ENCODE data around the gene NCEH1.
"Not testable (repeated sequence)": the region's sequence is repeated elsewhere in the genome, so short reads cannot be mapped to it uniquely, and the experiment has no call there.

Gene NCEH1

DNA sequence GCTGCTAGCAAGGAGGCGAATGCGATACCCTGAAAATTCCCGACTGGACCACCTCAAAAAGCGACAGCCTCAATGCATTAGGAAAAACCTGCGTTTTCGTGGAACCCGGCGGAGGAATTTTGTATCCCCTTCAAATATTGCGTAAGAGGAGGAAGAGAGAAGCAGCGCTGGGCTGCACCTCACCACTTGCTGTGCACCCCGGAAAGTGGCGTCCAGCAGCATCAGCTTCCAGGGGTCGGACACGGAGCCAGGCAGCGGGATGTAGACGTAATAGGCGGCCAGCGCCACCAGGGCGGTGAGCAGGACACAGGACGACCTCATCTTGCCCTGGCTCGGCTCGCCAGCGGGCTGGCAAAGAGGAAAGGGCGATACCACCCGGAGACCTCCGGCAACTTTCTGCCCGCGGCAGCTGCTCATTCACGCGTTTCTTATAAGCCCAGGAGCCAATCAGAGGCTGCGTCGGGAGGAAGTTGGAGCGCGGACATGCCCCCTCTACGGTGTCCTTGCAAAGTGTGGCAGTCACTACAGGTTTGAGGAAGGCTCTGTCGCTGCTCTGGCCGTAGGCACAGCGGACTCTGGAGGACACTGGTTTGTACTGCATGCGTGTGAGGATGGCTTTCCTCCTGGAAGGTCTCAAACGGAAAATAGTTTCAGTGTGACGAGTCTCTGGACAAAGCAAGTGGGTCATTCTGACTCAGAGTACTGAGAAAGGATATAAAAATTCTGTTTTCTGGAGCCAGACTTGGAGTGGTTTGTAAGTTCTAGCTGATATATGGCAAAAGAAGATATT is at the start of gene NCEH1:
TSS of gene NCEH1 (minus strand) at position 404 of the 790 bp plus-strand sequence. CDS start at position 321, 83 bp downstream.
- peak; percentile 35 to 64 (median 44) for DNase-seq

DNA sequence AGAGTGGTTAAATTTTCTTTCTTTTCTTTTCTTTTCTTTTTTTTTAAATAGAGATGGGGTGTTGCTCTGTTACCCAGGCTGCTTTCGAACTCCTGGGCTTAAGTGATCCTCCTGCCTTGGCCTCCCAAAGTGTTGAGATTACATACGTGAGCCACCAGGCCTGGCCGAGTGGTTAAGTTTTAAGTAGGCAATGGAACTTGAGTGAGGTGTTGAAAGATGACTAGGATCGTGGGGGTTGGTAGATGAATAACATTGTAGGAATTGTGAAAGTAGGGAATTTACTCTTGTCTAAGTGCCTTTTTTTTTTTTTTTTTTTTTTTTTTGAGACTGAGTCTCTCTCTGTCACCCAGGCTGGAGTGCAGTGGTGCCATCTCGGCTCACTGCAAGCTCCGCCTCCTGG is 49.5 kb upstream of the NCEH1 start:
- DNase-seq: not testable (repeated sequence)

DNA sequence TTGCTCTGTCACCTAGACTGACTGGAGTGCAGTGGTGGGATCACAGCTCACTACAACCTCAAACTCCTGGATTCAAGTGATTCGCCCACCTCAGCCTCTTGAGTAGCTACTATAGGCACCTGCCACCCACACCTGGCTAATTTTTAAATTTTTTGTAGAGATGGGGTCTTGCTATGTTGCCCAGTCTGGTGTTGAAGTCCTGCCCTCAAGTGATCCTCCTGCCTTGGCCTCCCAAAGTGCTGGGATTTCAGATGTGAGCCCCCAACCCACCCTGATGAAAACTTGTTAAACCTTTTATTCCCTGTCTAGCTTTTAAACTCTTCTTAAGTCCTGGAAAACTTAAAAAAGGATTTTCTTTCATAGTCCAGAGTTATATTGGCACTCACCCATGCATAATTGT is 42.3 kb upstream of the NCEH1 start:
- no peak for DNase-seq

DNA sequence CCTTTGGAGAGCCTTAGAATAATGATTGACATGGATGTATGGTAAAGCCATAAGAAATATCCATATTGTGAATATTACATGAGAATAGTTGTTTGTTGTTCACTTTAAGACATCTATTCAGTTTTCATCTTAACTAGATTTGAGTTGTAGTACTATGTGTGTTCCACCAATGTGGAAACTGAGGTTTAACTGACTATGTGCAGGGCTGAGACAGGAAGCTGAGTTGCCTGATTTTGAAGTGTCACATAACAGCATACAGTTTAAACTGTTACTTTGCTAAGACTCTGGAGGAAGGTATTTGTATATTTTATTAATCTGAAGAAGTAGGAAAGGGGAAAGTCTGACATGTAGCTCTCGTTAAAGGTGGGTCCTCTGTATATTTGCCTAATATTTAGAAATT is 41.8 kb upstream of the NCEH1 start:
- DNase-seq: no peak

GRCh38 chr3:172751175-172751704 is 40.4 kb upstream of the NCEH1 start:
- DNase-seq: no peak

DNA sequence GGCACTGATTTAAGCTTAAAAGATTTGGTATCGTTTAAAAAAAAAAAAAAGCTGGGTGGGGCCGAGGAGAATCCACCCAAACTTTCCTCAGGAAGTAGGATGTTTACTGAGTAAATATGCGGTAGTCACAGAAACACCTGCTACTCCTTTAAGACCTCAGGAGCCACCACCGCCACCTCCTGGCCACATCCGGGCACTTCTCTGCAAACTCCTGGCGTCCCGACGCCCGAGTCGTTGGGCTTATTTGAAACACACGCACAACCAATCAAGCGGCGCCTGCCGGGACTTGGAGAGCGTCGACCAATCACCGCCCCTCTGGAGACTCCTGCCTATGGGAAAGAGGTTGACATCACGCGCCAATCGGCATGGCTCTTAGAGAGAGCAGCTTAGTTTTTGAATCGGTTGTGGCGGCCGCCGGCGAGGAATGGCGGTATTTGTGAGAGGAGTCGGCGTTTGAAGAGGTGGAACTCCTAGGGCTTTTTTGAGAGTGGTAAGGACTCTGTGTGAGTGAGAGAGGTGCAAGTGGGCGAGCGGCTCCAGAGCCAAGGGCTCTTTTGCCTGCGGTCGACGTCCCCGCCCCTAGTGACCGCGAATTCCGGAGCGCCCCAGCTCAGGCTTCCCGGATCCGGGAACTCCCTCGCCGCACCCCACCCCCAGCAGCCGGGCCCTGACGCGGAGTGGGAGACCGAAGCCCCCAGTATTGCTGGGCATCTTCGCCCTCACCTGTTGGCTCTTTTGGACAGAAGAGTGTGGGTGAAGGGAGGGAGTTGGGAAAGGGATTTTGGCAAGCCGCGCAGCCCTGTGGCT is 39.7 kb upstream of the NCEH1 start, which contains the start of gene ECT2:
TSS of gene ECT2 (plus strand) at position 359 of the 807 bp plus-strand sequence. CDS start 3,805 bp downstream, outside the sequence.
- DNase-seq: peak; percentile 93 to 98 (median 96)

DNA sequence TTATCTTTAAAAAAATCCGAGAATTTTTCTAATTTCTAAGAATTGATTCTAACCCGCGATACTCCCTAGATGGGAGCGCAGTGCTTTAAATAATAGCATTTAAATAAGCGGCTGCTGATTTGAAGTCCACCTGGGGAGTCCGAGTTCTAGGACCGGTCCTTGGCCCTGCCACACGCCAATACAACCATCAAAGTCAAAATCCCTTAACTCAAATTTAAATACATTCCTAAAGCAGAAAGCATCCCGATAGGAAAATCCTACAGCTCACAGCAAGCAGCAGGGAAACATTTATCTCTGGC is 39.2 kb upstream of the NCEH1 start:
- DNase-seq: no peak

DNA sequence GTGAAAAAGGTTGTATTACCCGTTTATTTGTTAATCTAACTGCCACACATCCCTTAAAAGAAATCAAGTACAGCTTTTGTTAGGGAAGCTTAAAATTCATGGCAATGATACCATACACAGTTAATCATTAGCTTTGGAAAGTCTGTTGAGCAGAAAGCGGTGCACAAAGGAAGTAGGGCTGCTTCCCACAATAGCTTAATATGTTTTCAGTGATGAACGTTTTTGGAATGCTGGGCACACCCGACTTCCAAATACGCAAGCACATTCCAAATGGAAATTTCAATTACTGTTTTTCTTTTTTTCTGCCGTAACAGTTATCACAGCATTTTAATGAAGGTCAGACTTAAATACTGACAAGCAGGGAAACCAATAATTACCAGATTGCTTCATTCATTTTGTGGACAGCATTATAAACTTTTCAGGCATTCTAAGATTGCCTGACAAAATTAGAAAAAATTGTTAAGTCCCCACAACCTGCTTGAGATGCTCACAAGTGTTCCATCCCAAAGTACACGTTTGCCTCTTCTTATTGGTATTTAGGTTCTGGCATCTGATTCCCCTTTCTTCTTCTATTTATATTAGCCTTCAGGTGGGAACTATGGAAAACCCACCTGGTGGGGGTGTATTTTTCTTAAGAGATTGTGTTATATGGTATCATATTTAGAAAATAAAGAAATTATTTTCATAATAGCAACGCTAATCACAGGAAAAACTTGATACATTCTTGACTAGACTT is 38.5 kb upstream of the NCEH1 start:
- no peak for DNase-seq

- no peak for DNase-seq
Observed at GRCh38 chr3:172746475-172746874, 35.6 kb upstream of the NCEH1 start.

DNA sequence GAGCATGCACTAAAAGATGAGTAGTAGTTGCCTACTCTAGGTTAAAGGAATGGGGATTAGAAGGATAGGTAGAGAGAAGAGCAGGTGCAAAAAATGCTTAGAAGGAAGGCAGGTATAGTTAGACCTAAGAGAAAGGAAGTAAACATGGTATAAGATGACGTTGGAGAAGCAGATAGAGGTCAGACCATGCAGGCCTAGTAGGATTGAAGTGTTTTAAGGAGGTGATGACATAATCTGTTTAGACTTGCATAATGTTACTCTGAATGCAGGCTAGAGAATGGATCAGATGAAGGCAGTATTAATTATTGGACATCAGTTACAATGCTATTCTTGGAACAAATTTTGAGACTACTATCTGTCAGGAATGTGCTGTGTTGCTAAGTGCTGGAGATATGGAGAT is 28.6 kb upstream of the NCEH1 start:
- DNase-seq: no peak

GRCh38 chr3:172735014-172735413 is 24.1 kb upstream of the NCEH1 start:
- DNase-seq: no peak

DNA sequence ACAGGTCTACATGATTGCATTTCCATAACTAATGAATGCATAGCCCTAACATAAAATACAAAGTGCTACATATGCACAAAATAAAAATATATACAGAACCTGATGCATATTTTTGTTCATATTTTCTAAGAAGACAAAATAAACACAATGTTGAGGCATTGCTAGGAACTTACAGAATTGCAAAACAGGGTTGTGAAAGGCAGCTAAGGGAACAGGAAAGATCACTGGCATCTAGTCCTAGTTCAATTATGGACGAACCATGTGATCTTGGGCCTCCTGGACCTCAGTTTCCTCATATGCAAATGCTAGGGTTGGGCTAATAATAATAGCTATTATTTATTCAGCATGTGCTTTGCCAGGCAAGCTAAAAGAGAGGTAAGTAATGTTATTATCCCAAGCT is 15.5 kb upstream of the NCEH1 start:
- DNase-seq: no peak

- DNase-seq: not testable (repeated sequence)
Observed at GRCh38 chr3:172722536-172723040, 11.7 kb upstream of the NCEH1 start.

- peak in 1 of 6 experiments; percentile 3 for DNase-seq
Observed at GRCh38 chr3:172717493-172718088, 6.7 kb upstream of the NCEH1 start.

DNA sequence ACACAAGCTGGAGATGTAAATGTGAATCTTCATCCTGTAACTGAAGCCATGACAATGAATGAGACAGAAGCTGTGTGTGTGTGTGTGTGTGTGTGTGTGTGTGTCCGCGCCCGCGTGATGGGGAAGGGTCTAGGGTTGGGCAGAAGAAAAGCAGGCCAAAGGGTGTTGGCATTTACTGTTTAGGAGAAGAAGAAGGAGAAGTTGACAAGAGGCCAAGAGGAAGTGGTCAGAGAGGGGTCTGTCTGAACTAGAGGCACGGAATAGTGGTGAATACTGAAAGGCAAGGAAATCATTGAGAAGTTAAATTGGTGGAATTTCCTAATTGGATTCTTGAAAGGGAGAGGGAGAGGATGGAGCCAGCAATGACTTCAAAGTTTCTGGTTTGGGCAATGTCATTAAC is 5.6 kb upstream of the NCEH1 start:
- no peak for DNase-seq

DNA sequence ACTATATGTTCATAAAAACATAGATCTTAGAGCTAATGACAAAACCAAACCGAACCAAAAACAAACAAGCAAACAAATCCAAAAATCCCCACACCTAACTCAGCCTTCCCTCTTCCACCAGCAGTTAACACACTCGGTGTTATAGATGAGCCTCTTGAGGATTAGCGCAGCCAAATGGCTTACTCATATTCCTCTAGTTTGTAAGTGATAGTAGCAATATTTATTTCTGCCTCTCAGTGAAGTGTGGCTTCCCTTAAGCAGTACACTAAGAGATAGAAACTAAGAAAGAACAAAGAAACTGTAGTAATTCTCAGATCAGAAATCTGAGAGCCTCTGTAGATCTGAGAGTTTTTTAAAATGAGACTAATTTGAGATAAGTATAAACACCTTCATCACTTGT is 2.4 kb upstream of the NCEH1 start:
- DNase-seq: no peak

- no peak for DNase-seq
Observed at GRCh38 chr3:172711454-172711795, 558 bp upstream of the NCEH1 start.

DNA sequence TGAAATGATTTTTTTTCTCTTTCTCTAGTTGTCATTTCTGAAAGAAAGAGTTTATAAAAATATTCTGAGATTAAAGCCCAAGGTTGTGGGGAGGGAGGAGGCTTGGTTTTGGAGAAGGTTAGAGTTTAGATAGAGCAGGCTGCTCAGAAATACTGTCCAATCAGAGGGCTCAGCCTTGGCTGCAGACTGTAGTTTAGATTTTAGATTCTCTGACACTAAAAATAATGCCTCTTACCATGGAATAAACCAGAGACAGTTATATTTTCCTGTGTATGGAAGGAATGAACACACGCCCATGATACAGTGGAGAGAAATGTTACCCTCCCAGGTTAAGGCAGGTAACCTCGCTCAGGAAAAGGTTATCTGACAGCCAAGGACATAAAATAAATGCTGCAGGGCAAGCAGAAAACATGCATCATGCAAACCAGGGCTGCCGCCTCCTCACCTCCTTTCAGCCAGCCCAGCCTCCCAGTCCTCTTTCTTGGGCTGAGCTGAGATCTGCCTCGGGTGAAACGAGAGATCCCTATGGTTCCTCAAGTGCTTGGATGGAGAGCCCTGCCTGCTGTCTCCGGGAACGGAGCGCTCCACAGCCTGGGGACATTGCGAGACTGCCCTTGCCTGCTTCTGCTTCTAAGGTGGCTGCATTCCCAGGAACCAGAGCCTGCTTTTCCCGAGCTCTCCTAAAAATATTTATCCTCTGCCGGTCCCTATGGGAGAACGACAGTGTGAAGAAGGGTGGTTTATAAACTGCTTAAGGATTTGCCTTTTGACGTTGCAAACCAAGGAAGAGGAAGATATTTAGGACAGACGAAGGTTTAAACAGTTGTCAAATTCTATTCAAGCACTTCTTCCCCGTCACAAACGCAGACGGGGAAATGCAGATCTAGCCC is 848 bp downstream of the NCEH1 start:
- DNase-seq: peak in 1 of 6 experiments; percentile 4

DNA sequence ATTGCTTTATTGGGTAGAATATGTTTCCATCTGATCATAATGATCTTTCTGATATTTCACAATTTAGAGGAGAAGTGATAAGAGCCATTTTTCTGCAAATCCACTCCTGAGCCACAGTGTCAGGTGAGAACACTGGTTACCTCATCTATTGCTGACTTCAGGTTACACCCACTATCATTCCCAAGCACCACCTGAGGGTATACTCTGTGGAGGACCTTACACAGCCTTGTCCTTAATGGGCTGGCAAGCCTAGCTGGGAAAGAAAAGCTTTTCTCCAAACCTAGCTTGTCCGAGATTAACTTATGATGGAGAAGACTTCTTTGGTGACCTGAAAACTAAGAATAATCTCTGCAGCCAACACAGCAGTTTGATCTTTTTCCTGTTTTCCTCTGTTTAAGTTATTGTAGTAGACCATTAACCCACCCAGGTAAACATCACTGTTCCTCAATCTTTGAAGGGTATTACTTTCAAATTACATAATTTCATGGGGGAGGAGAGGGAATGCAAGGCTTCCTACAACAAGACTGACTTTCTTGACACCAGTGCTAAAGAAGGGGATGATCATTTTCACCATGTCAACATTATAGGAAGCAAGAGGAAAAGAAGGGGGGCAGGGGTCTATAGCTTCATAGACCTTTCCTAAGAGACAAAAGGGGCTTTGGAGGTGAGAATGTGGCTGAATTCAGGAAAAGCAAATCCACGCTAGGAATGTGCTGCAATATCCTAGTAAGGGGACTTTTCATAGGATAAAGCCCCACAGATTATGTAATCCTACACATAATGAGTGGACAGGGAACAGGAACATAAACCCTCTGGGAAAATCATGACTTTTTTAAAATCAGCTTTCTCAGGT is 1.7 kb downstream of the NCEH1 start:
- no peak for DNase-seq

- no peak for DNase-seq
Observed at GRCh38 chr3:172707967-172708366, 2.9 kb downstream of the NCEH1 start.

GRCh38 chr3:172707030-172707429 is 3.8 kb downstream of the NCEH1 start:
- DNase-seq: no peak
